ENCODE measurements around the gene SCN9A.

SCN9A gene

GRCh38 chr2:166173263-166173662, 202.5 kb downstream of the SCN9A start:
- no peak for DNase-seq (ENCODE audit: low spot score)

GRCh38 chr2:166171216-166171615, 204.5 kb downstream of the SCN9A start:
- DNase-seq (ENCODE audit: low spot score), result no peak

- peak; percentile 4 for DNase-seq (ENCODE audit: low spot score)
Observed at GRCh38 chr2:166170356-166170755, 205.4 kb downstream of the SCN9A start.

DNA sequence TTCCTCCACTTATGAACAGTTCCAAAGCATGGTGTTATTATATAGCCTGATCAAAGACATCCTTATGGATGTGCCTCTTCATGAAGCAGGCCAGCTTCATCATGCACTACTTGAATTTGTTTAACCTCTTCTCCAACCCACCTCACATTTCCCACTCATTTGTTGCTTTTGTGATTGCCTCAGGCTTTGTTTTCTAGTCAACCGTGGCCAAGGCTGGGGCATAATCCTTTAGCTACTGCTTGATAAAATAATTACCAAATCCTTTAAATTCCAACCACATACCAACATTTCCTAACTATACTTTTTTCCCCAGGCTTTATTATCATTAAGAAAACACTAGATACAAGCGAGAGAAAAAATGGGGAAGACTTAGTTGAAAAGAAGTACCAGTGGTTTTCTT, 208.3 kb downstream of the SCN9A start:
- DNase-seq (ENCODE audit: low spot score), result no peak

DNA sequence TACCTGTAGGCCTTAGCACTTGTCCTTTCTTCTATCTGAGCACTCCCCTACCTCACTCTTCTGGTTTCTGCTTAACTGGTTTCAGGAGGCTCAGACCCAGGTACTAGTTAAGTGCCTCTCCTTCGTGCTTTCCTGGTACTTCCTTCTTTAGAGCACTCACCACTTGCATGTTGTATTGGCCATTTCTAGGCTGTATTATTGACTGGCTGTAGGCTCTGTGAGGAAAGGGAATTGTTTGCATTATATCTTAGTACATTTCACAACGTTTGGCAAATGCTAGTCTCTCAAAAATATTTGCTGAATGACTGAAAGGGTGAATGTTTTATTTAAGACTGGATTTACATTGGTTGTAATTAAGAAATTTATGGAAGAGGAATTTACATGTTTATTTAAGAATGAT, 212.0 kb downstream of the SCN9A start:
- DNase-seq (ENCODE audit: low spot score), result no peak

GRCh38 chr2:166158546-166158945, 217.2 kb downstream of the SCN9A start:
- no peak for DNase-seq (ENCODE audit: low spot score)

GRCh38 chr2:166157578-166157977, 218.2 kb downstream of the SCN9A start:
- no peak for DNase-seq (ENCODE audit: low spot score)

DNA sequence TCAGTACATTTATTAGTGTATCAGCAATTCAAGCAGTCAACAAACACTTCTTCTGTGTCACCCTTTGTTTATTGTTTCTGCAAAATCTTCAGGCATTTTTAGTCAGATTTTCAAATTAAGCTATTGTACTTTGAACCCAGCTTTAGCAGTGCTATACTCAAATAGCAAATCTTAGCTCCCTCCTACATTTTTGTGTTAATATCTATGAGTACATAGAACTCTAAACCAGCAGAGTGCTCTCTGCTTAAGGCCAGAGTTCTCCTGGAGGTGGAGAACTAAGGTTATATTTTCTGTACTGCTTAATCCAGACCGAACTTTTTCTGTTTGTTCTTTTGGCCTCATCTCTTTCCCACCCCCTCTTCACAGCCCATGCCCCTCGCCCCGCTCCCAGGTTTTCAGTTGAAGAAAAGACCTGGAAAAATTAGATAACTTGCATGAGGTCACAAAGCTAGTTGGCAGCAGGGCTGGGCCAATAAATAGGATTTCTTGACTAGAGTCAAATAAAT, 218.7 kb downstream of the SCN9A start:
- no peak for DNase-seq (ENCODE audit: low spot score)

- no peak for DNase-seq (ENCODE audit: low spot score)
Observed at GRCh38 chr2:166155589-166155988, 220.2 kb downstream of the SCN9A start.

- no peak for DNase-seq (ENCODE audit: low spot score)
Observed at GRCh38 chr2:166154685-166155338, 220.9 kb downstream of the SCN9A start.

DNA sequence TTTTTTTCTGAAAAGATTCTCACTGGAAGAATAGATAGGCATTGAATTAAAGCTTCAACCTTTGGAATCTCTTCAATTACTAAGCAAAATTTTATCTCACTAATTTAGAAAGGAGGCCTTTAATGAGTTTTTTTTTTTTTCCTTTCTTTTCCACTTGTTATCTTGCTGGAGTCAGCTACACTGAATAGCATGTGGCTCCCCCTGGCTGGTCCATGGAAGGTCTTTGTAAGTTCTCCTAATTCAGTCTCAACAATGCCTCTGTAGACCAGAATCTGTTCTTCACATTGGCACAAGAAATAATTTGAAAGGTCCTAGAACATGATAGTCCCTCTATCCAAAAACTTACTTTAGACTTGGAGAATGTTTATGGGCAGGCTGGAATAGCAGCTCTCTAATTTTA, 223.7 kb downstream of the SCN9A start:
- no peak for DNase-seq (ENCODE audit: low spot score)

DNA sequence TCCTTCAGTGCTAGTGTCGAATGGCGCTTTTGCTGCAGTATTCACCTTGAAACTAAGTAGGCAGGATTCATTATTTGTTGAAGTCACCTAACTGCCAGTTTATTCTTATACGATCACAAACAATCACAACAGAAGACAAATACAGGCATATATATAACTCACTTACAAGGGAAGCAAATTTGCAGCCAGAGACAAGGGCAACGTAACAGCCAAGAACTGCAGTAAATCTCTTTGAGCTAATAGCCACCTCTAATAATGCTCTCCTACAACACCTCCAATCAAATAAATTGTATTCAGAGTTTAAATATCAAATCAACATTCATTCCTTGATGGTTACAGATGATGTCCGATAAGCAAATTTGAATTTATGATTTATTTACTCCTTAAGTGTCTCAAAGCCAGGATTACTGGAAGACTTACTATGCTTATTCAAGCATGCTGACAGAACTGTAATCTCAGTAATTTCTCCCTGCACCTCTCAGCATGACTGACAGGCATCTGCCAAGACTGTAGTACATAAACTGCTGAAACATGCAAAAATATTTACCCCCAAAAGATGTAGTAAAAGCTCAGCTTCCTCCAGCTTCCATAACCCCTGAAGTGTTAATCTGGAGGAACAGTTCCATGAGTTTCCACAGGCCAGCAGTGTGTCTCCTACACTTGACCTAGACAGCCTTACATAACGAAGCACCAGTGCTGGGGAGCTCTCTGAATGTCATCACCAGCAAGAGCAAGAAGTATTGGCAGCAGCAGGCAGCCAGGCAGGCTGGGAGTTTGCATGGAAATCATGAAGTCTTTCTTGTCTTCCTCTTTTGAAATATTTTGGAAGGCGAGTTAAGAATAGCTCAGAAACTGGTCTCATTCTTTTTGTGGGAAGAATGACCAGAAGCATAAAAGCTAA, 227.0 kb downstream of the SCN9A start:
- no peak for DNase-seq (ENCODE audit: low spot score)

DNA sequence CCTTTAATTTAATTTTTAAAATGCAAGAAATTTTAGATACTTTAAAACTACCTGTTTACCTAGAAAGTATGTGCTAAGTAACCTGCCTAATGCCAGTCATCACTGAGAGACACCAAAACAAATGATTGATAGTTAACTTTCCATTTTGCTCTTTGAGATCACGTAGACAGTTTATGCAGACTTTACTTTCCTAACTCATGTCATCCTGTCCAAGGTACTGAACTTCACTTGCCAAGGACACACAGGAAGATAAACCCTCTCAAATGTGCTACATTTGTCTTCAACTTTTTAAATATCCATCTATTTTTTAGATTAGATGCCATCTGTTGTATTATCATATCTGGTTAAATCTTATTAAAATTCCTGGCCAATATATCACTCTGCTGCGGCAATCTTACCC, 227.9 kb downstream of the SCN9A start:
- DNase-seq (ENCODE audit: low spot score), result no peak

Data from activated CD4-positive, alpha-beta T cell treated with anti-CD3 and anti-CD28 coated beads, Interleukin-2, Interleukin-4, amounts not matched to agents 100 ng/mL and 50 ng/mL, durations not matched to agents 16 hours and 8 hours (primary cell).